Kidney tubule cell (primary cell): ENCODE results near the gene ZBTB49.
"Not testable (repeated sequence)": the region's sequence is repeated elsewhere in the genome, so short reads cannot be mapped to it uniquely, and the experiment has no call there.

Experiments used
- DNase-seq: peaks from one replicate; pipeline ENCODE4 v3.0.0-alpha.2; 2018; ENCODE audit warnings: low spot score

Gene ZBTB49

GRCh38 chr4:4325321-4325720 is 35.3 kb downstream of the ZBTB49 start:
- DNase-seq, result no peak

DNA sequence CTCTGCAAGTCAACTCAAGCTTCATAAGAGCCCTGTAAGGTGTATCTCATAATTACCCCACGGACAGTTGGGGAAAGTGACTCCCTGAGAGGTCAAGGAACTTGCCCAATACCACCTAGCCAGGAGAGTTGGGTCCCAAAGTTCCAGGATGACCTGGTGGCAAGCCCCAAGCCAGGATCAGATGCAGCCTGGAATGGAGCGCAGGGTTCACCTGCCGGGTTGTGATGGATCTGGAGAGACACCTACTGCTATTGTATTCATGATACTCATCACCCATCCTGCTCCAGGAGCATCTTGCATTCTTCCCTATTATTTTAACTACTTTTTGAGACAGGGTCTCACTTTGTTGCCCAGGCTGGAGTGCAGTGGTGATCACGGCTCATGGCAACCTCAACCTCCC is 36.1 kb downstream of the ZBTB49 start:
- no peak for DNase-seq

GRCh38 chr4:4327652-4328121 is 37.6 kb downstream of the ZBTB49 start:
- no peak for DNase-seq

DNA sequence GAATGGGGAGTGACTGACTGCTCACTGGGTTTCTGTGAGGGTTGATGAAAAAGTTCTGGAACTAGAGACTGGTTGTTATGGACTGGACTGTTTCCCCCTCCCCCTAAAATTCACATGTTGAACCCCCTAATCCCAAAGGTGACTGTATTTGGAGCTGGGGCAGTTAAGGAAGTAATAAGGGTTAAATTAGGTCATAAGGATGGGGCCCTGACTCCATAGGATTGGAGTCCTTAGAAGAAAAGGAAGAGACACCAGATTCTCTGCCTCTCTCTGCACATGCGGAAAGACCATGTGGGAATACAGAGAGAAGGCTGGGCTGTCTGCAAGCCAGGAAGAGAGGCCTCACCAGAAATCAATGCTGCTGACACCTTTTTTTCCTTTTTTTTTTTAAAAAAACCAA is 38.2 kb downstream of the ZBTB49 start:
- DNase-seq, result no peak

DNA sequence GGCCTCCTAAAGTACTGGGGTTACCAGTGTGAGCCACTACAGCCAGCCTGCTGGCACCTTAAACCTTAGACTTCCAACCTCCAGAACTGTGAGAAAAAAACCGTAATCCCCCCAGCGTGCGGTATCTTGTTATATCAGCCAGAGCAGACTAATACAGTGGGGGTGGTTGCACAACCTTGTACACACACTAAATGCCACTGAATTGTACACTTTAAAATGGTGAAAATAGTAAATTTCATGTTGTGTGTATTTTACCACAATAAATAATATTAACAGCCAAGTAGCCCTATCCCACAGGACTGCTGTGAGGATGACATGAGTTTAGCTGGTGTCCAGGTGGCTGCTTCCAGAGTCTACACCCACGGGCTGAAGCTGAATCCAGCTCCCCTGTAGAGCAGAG is 38.8 kb downstream of the ZBTB49 start:
- DNase-seq, result no peak

DNA sequence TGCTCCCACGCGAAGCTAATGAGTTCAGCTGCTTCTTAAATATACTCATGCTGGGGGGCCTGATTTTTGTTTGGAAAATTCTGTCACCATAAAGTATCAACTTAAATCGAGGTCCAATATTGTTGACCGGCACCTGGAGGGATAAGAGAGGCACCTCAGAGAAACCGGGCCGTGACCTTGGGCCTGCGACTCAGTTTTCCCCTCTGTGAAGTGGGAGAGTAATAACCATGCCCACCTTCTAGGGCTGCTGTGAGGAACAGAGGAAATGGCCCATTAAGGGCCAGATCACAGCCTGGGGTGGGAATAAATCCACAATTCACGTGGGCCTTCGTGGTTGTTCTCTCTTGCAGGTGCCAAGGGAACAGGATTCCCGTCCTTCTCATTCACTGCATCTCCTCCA is 39.4 kb downstream of the ZBTB49 start:
- no peak for DNase-seq

DNA sequence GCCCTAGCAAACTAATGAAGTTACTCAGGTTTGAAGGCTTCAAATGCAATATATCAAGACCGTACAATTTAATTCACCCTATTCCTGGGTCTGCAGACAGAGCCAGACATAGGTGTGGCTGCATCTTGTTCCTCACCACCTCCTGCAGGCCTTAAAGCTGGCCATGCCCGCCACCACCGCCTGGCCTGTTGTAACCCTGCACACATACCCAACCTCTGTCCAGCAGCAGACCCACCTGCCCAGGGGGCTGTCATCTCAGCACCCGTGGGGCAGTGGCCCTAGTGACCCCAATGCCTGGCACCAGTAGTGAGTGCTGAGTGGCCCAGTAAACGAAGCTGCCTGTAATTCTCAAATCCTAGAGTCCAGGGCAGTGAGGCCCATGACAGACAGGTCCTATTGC is 40.7 kb downstream of the ZBTB49 start:
- no peak for DNase-seq

DNA sequence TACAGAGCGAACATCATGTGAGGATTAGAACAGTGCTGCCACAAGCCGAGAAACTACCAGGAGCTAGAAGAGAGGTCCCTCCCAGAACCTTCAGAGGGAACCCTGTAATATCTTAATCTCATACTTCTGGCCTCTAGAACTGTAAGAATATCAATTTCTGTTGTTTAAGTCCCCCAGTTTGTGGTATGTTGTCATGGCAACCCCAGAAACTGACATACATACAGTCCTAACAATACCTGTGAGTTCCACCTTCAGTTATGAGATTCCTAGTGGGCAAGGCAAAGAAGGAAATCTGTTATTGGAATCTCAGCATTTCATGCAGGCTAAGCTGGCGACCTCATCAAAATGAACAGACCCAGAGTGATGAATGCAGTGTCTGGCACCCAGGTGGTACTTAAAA is 42.5 kb downstream of the ZBTB49 start:
- no peak for DNase-seq

DNA sequence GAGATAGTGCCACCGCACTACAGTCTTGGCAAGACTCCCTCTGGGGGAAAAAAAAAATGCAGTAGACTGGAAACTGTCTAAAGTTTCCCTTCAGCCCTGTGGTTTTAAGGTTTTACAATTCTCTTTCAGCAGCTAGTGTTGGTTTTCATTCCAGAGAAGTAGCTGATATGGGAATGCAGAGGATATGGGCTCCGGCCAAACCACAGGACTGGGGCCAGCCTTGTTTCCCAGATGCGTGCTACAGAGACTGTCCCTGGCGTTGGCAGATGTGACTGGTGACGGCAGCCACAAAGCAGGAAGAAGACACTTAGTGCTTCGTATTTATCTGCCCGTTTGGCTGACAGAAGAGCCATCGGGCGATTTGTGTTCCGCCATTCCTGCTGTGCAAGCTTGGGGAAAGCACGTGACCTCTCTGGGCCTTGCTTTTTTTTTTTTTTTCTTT is 43.2 kb downstream of the ZBTB49 start:
- peak; percentile 30 for DNase-seq

DNA sequence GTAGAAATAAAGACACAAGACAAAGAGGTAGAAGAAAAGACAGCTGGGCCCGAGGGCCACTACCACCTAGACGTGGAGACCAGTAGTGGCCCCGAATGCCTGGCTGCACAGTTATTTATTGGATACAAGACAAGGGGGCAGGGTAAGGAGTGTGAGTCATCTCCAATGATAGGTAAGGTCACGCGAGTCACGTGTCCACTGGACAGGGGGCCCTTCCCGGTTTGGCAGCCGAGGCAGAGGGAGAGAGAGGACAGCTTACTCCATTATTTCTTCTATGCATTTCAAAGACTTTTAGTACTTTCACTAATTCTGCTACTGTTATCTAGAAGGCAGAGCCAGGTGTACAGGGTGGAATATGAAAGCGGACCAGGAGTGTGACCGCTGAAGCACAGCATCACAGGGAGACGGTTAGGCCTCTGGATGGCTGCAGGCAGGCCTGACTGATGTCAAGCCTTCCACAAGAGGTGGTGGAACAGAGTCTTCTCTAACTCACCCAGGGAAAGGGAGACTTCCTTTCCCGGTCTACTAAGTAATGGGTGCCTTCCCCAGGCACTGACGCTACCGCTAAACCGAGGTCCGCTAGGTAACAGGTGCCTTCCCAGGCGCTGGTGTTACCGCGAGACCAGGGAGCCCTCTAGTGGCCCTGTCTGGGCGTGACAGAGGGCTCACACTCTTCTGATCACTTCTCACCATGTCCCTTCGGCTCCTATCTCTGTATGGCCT is 44.9 kb downstream of the ZBTB49 start:
- DNase-seq, result peak; percentile 73

DNA sequence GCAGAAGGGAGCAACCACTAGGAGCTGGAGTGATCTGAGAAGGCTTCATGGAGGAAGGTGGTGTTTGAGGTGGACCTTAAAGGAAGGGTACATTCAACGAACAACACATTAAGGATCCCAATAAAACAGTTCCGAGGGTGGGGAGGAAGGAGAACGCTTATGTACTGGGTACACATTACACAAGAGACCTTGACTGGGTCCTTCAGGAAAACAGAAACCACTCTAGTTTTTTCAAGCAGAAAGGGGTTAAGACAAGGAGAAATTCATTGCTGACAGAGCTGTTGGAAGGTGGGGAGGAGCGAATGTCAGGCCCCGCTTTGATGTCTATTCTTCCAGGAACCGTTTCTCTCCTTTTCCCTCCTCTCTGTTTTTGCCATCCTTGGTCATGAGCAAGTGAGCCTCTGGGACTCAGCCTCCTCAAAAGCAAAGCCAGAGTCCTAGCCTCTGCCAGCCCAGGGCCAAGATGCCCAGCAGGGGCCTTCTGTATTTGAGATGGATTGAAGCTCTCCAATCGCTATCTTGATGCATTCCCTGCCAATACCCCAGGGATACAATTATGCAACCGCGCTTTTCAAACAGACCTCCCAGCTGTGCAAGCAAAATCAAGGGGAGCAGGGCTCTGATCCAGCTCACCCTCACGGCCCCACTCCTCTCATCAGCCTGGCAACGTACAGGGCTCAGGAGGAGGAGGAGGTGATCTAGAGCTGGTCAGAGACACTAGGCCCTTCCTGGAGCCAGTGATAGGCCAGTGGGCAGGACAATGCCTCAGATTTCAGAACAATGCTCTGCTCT is 48.4 kb downstream of the ZBTB49 start:
- DNase-seq, result no peak

DNA sequence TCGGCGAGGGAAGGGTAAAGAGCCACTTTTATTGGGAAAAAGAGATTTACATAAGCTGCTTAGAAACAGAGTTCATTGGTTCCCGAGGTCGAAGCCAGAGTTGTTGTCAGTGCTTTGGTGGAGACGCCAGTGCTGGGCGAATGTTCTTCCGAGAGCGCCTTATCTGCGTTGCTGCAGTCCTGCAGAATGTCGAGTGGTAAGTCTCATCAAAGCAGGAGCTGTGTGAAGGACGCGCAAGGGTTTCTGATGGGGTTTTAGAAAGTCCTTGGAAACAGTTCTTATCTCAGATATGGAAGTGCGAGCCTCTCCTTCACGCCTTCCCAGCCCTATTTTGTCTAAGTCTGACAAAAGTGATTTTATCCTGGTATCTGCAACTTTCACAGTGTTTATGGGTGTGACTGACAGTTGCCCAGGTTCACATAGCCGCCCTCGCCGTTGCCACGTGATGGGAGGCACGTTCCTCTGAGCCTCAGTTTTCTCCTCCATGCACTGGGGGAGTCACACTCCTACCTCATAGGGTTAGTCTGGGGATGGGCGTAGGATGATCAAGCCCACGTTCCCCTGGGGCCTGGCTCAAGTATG is 49.5 kb downstream of the ZBTB49 start:
- DNase-seq, result no peak

DNA sequence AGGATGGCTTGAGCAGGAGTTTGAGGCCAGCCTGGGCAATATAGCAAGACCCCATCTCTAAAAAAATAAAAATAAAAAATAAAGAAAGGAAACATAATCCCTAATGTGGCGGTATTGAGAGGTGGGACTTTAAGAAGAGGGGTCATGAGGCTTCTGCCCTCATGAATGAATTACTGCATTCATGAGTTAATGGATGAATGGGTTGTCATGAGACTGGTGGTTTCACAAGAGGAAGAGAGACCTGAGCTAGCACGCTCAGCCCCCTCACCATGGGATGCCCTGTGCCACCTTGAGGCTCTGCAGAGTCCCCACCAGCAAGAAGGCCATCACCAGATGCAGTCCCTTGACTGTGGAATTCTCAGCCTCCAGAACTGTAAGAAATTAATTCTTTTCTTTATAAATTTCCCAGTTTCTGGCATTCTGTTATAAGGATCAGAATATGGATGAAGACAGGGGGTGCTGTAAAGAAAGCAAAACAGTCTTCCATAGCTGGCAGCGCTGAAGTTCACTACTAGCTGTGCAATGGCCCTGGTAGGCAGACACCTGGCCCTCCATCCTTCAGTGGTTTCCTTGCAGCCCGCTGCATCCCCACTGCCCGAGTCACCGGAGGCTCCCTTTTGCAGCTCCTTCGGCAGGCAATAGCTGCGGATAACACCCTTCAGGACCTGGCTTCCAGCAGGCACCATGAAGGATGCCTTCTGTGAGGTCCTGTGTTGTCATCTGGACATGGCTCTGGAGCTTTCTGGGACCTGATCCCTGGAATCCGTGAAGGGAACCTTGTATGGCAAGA is 52.0 kb downstream of the ZBTB49 start:
- no peak for DNase-seq

- no peak for DNase-seq
Observed at GRCh38 chr4:4343038-4343437, 53.0 kb downstream of the ZBTB49 start.

GRCh38 chr4:4344915-4345527 is 55.0 kb downstream of the ZBTB49 start:
- DNase-seq, result no peak

DNA sequence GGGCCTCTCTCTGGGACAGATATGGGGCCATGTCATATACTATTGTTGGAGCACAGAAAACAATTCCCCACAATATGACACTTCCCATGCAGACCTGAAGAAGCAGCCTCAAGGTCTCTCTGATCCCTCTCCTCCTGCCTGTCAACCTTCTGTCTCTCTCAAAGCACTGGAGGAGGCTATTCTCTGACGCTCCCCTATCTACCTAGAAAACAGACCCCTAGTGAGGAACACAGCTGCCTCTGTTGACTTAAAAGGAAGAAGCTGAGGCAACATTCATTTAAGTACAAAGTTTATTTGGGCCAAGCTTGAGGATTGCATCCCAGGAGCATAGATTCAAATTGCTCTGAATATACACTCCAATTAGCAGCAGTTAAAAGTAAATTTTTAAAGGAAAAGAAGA is 57.5 kb downstream of the ZBTB49 start:
- DNase-seq, result no peak

DNA sequence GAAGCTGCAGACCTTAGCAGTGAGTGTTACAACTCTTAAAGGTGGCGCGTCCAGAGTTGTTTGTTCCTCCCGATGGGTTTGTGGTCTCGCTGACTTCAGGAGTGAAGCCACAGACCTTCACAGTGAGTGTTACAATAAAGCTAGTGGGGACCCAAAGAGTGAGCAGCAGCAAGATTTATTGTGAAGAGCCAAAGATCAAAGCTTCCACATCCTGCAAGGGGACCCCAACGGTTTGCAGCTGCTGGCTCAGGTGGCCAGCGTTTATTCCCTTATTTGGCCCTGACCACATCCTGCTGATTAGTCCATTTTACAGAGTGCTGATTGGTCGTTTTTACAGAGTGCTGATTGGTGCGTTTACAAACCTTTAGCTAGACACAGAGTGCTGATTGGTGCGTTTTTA is 58.5 kb downstream of the ZBTB49 start:
- not testable (repeated sequence) for DNase-seq

- no peak for DNase-seq
Observed at GRCh38 chr4:4349867-4350266, 59.8 kb downstream of the ZBTB49 start.

DNA sequence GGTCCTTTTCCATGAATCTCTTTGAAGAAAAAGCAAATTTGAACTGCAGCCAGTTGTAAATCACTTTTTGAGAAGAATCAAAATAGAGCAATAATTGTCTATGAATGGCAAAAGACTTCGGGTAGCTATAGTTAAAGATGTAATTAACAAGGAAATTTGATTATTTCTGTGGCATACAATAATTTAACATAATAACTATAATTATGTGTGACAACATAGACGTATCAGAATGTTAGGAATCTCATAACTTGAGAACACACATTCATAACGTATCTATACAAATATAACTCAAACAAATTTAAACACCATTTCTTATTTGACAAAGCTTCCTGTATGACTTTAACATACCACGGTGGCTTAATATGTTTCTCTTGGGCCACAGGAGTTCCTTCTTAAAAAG is 60.9 kb downstream of the ZBTB49 start:
- no peak for DNase-seq

- DNase-seq, result no peak
Observed at GRCh38 chr4:4355302-4355701, 65.3 kb downstream of the ZBTB49 start.

DNA sequence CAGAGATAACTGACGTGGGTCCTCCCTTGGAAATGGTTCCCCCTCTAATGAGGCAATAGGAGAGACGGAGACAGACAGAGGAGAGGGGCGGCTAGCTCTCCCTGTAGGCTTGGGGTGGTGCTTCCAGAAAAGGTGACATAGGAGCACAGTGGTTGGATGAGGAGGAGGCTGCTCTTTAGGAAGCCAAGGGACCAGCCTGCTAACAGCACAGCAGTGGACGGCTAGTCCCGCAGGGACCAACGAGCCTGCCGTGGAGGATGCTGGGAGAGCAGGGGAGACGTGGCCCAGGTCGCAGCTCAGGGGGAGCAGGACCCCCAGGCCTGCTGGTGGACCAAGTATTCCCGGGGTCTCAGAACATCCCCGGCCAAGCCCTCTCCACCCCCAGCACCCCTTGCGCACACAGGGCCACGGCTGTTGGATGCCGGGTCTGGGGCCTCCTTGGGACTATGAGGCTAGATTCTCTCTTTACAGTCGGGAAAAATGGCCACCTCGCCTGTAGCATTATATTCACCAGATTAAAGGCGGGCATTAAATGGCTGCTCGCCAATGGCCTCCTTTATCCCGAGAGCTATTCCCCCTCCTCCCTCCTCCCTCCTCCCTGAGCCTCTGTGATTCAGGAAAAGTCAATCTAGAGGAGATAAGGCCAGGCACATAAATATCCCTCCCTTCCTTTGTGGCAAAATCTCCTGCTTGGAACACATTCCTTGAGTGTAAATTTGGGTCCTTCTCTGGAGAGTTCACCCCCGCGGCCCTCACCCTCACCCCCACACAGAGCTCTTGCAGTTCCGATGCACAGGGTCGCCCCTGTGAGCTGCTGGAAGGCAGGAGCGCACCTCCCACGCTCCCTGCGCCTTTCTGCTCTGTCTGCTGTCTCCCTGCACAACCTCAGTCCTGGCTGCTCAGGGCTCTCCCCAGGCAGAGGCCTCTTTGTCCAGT is 66.3 kb downstream of the ZBTB49 start:
- no peak for DNase-seq
